HCT116 (cell line): ENCODE data around the gene PSMC6. TPM values are rescaled to one million over a fixed set of nuclear protein-coding genes. Genes with fewer than 3 reads are reported as not detected.

ENCODE experiments used
- ATAC-seq: fragments of 200-7000 bp; cut with Tn5 transposase; 2 replicates; pipeline ENCODE4 v1.9.1; 2020; ENCODE audit warnings: mild to moderate bottlenecking, moderate library complexity
- BruUV-seq: library from RNA; stranded (reverse); fragments of 400-500 nt; replicated peaks from 2 replicates; lab custom pipeline; 2021; lab: Mats Ljungman, UMichigan
- CTCF ChIA-PET: fragments of 300-600 bp; sonication (Branson Sonifier 250); formaldehyde crosslinking; loops from one replicate; lab custom pipeline; 2021; ENCODE audit warnings: antibody characterized with exemption; lab: Charles Lee
- POLR2A ChIA-PET: fragments of 300-600, 350-600 bp; sonication (Branson Sonifier 250); formaldehyde crosslinking; loops from one replicate; lab custom pipeline; 2021; ENCODE audit warnings: antibody characterized with exemption; lab: Charles Lee
- RAD21 ChIA-PET, 2 experiments: fragments of 300-600 bp; sonication (Branson Sonifier 250); formaldehyde crosslinking; loops; one replicate each; lab custom pipeline; 2023; ENCODE audit warnings: low total read pairs in 2 of 2; ENCODE audit not compliant: uncharacterized antibody in 2 of 2, unreplicated experiment in 2 of 2, low non-redundant PET in 1 of 2; lab: Charles Lee
- DNase-seq: peaks from one replicate; pipeline ENCODE4 v3.0.0-alpha.2; 2010; ENCODE audit warnings: low read depth, low spot score
- H2AFZ ChIP-seq: fragments of 200-600 bp; shearing (Covaris generic), sonication (generic); 2 replicates; pipeline ENCODE4 v1.6.1; 2017; ENCODE audit warnings: low read depth, mixed run types, mixed read lengths, antibody characterized with exemption, low read length; ENCODE audit not compliant: poor library complexity, severe bottlenecking
- H3K27ac ChIP-seq: 2 replicates; pipeline ENCODE4 v1.5.1; 2012; ENCODE audit warnings: low read depth, low read length
- H3K27me3 ChIP-seq: fragments of 200-600 bp; sonication (generic); 2 replicates; pipeline ENCODE4 v1.6.1; 2016; ENCODE audit warnings: mixed run types, low read length, mixed read lengths; ENCODE audit not compliant: insufficient read depth
- H3K36me3 ChIP-seq, 2 experiments: fragments of 200-500 bp in 1 of 2; fragments of 200-600 bp in 1 of 2; sonication (Bioruptor generic) in 1 of 2; sonication (generic) in 1 of 2; 2 replicates each; pipeline versions ENCODE4 v1.5.1 to v1.6.1; 2014 to 2016; ENCODE audit warnings: low read length in 2 of 2, inconsistent platforms in 1 of 2, mixed read lengths in 1 of 2, mixed run types in 1 of 2; ENCODE audit not compliant: insufficient read depth in 2 of 2, control insufficient read depth in 1 of 2
- H3K4me1 ChIP-seq, 2 experiments: fragments of 200-600 bp in 1 of 2; sonication (generic) in 1 of 2; 2 replicates each; pipeline versions ENCODE4 v1.5.1 to v1.6.1; 2012 to 2017; ENCODE audit warnings: low read length in 2 of 2, inconsistent platforms in 1 of 2, mild to moderate bottlenecking in 1 of 2, mixed read lengths in 1 of 2, mixed run types in 1 of 2, moderate library complexity in 1 of 2; ENCODE audit not compliant: insufficient read depth in 2 of 2, control insufficient read depth in 1 of 2
- H3K4me2 ChIP-seq: fragments of 200-600 bp; sonication (generic); 2 replicates; pipeline ENCODE4 v1.6.1; 2017; ENCODE audit warnings: mixed run types, low read length, mixed read lengths
- H3K4me3 ChIP-seq, 2 experiments: fragments of 200-600 bp in 1 of 2; sonication (generic) in 1 of 2; replicated peaks in 1 of 2; 2 replicates each; pipeline ENCODE4 v1.5.1; 2011 to 2016; ENCODE audit warnings: low read length in 2 of 2, control low read depth in 1 of 2, low read depth in 1 of 2, mild to moderate bottlenecking in 1 of 2, mixed read lengths in 1 of 2, mixed run types in 1 of 2
- H3K79me2 ChIP-seq: fragments of 200-600 bp; sonication (generic); 2 replicates; pipeline ENCODE4 v1.6.1; 2017; ENCODE audit warnings: mild to moderate bottlenecking, mixed run types, low read length, moderate library complexity, mixed read lengths; ENCODE audit not compliant: insufficient read depth
- H3K9ac ChIP-seq: fragments of 200-600 bp; sonication (generic); 2 replicates; pipeline ENCODE4 v1.6.1; 2016; ENCODE audit warnings: low read length, mixed read lengths
- H3K9me2 ChIP-seq: fragments of 200-600 bp; sonication (generic), shearing (Covaris generic); 2 replicates; pipeline ENCODE4 v1.6.1; 2017; ENCODE audit warnings: mixed run types, mild to moderate bottlenecking, moderate library complexity; ENCODE audit not compliant: insufficient read depth
- H3K9me3 ChIP-seq, 2 experiments: fragments of 200-500 bp in 1 of 2; fragments of 200-600 bp in 1 of 2; sonication (Bioruptor generic) in 1 of 2; sonication (generic) in 1 of 2; 2 replicates each; pipeline ENCODE4 v1.6.1; 2014 to 2017; ENCODE audit warnings: low read length in 2 of 2, mixed read lengths in 2 of 2, inconsistent platforms in 1 of 2, low read depth in 1 of 2, mild to moderate bottlenecking in 1 of 2, mixed run types in 1 of 2, moderate library complexity in 1 of 2; ENCODE audit not compliant: control insufficient read depth in 1 of 2, insufficient read depth in 1 of 2
- H4K20me1 ChIP-seq: fragments of 200-600 bp; sonication (generic), shearing (Covaris generic); 2 replicates; pipeline ENCODE4 v1.6.1; 2017; ENCODE audit warnings: mixed run types, mild to moderate bottlenecking, moderate library complexity; ENCODE audit not compliant: insufficient read depth
- CBX3 ChIP-seq: IDR thresholded peaks from 2 replicates; pipeline ENCODE4 v1.6.1; 2012; ENCODE audit warnings: low read depth
- CTCF ChIP-seq, 3 experiments: fragments of 200-600 bp in 1 of 3; sonication (generic) in 1 of 3; IDR thresholded peaks in 2 of 3; conservative IDR thresholded peaks in 1 of 3; 2 replicates each; pipeline ENCODE4 v1.5.1; 2012 to 2017; ENCODE audit warnings: low read depth in 2 of 3, low read length in 2 of 3, antibody characterized with exemption in 1 of 3, borderline replicate concordance in 1 of 3, control low read depth in 1 of 3, mild to moderate bottlenecking in 1 of 3, mixed read lengths in 1 of 3, mixed run types in 1 of 3, moderate library complexity in 1 of 3; ENCODE audit not compliant: insufficient read depth in 1 of 3
- ELF1 ChIP-seq: IDR thresholded peaks from 2 replicates; pipeline ENCODE4 v1.6.1; 2012; ENCODE audit warnings: low read depth, borderline replicate concordance
- EZH2phosphoT487 ChIP-seq: fragments of 200-600 bp; IDR thresholded peaks from 2 replicates; pipeline ENCODE4 v1.6.1; 2018; ENCODE audit warnings: antibody characterized with exemption, borderline replicate concordance
- MAX ChIP-seq: IDR thresholded peaks from 2 replicates; pipeline ENCODE4 v1.6.1; 2012
- RAD21 ChIP-seq: IDR thresholded peaks from 2 replicates; pipeline ENCODE4 v1.6.1; 2012; ENCODE audit warnings: low read depth, mild to moderate bottlenecking
- SIN3A ChIP-seq: IDR thresholded peaks from 2 replicates; pipeline ENCODE4 v1.6.1; 2012; ENCODE audit warnings: low read depth
- TCF7L2 ChIP-seq: IDR thresholded peaks from 2 replicates; pipeline ENCODE4 v1.7.0; 2011; ENCODE audit warnings: borderline replicate concordance, inconsistent platforms; ENCODE audit not compliant: insufficient read depth, insufficient read length; ENCODE audit errors: extremely low read depth
- ZFX ChIP-seq: fragments of 450-650 bp; IDR thresholded peaks from 2 replicates; pipeline ENCODE4 v1.6.1; 2017
- ZNF274 ChIP-seq: fragments of 200-500 bp; sonication (Bioruptor generic); IDR thresholded peaks from 2 replicates; pipeline ENCODE4 v1.6.1; 2014; ENCODE audit warnings: mild to moderate bottlenecking, low read depth, low read length, inconsistent platforms
- intact Hi-C: fragments of 100-400 bp; cut with micrococcal nuclease; formaldehyde crosslinking; loops from 2 replicates; pipeline ENCODE4 v1.10.0; 2022
- total RNA-seq: library from RNA; stranded (reverse); gene quantifications from one replicate; pipeline ENCODE4 v1.2.1, GENCODE V29; 2021; ENCODE audit not compliant: unreplicated experiment

PSMC6 gene
- total RNA-seq, 1 experiment from 2014 or later, result 71.7 TPM

- TF ChIP-seq CTCF (IDR thresholded peaks at IDR 0.05 in 2 of 3, conservative IDR thresholded peaks at IDR 0.05 in 1 of 3; ENCODE audit: borderline replicate concordance in 1 of 3, insufficient read depth in 1 of 3, low read depth in 2 of 3, low read length in 2 of 3) (no peak), EZH2phosphoT487 (no peak), ZNF274 (no peak), TCF7L2 (no peak), MAX (no peak), ELF1 (no peak), ZFX (no peak), SIN3A (no peak)
Measured at GRCh38 chr14:52693532-52693931, 13.5 kb upstream of the PSMC6 start (continued).

GRCh38 chr14:52694761-52695480, 12.1 kb upstream of the PSMC6 start:
- Histone ChIP-seq H3K79me2 (peaks cover 56% of the 10 kb centered on the region), H3K9ac (peak overlapping the region; percentile 97), H4K20me1 (peaks cover 6% of the 10 kb centered on the region; the same call in 1 of the 2 replicates), H2AFZ (no peak overlapping the region), H3K4me1 (peaks cover 6 to 36% of the 10 kb centered on the region in 2 experiments), H3K27ac (peak overlapping the region; percentile 93), H3K27me3 (no peaks in the 10 kb centered on the region), H3K4me3 (peak overlapping the region; percentile 74 to 94), H3K9me2 (no peaks in the 10 kb centered on the region), H3K9me3 (no peaks in the 10 kb centered on the region), H3K36me3 (no peaks in the 10 kb centered on the region), H3K4me2 (peak overlapping the region; percentile 89)
- DNase-seq (no peak), ATAC-seq (peak; percentile 56)
- RAD21 ChIA-PET, result no interaction called here
- TF ChIP-seq MAX, result peak; percentile 36; the same call in 1 of the 2 replicates
- TF ChIP-seq RAD21, result no peak
- 0 out of 2 replicates have a peak, but pooled peaks have one; percentile 2 for TF ChIP-seq CBX3
- intact Hi-C loops, result no loop called here
- POLR2A ChIA-PET, result interaction anchor here (0.6 to 1.0 kb wide), 3 partner anchors 10 to 13 kb away, joined by 3 read pairs; partner anchors contain the start of gene PSMC6
- CTCF ChIA-PET, result interaction anchor here (0.7 kb wide), 1 partner anchor 15 kb away, joined by 3 read pairs; no protein-coding TSS in a partner anchor
- BruUV-seq, result no TSS peak
